GM12878 (cell line): Measurements from ENCODE around the gene HES2.

Experiments
- POLR2AphosphoS2 ChIP-seq: IDR thresholded peaks from 2 replicates; pipeline ENCODE4 v1.6.1; 2011; ENCODE audit warnings: low read depth, mild to moderate bottlenecking, low read length, improper control_type of control experiment, moderate library complexity
- POLR2AphosphoS5 ChIP-seq: IDR thresholded peaks from 2 replicates; pipeline ENCODE4 v1.6.1; 2011; ENCODE audit warnings: mild to moderate bottlenecking, low read length, inconsistent platforms
- RELA ChIP-seq: fragments of 450-650 bp; IDR thresholded peaks from 2 replicates; pipeline ENCODE4 v1.8.0; 2014; ENCODE audit warnings: borderline replicate concordance; ENCODE audit not compliant: partially characterized antibody
- SMC3 ChIP-seq: IDR thresholded peaks from 2 replicates; pipeline ENCODE4 v1.6.1; 2011; ENCODE audit warnings: low read length, improper control_type of control experiment, borderline replicate concordance
- STAT3 ChIP-seq: IDR thresholded peaks from 2 replicates; pipeline ENCODE4 v1.6.1; 2011; ENCODE audit warnings: low read depth, low read length, improper control_type of control experiment
- TF ChIP-seq, protein P1 (sequence below): IDR thresholded peaks from 2 replicates; pipeline ENCODE4 v1.6.1; 2012; ENCODE audit warnings: low read depth, low read length, improper control_type of control experiment
- TF ChIP-seq, protein P2 (sequence below), 3 experiments: IDR thresholded peaks in 2 of 3; conservative IDR thresholded peaks in 1 of 3; 2 replicates each; pipeline ENCODE4 v1.5.1; 2011; ENCODE audit warnings: low read depth in 3 of 3, low read length in 3 of 3, mild to moderate bottlenecking in 3 of 3, control low read depth in 2 of 3, moderate library complexity in 2 of 3, inconsistent platforms in 1 of 3, mixed read lengths in 1 of 3; ENCODE audit not compliant: control insufficient read depth in 2 of 3, insufficient read depth in 1 of 3; ENCODE audit errors: extremely low read depth in 1 of 3

- TF ChIP-seq POLR2AphosphoS5: no peak
- no peak for TF ChIP-seq RELA
- no peak for TF ChIP-seq STAT3
- TF ChIP-seq, protein P1, sequence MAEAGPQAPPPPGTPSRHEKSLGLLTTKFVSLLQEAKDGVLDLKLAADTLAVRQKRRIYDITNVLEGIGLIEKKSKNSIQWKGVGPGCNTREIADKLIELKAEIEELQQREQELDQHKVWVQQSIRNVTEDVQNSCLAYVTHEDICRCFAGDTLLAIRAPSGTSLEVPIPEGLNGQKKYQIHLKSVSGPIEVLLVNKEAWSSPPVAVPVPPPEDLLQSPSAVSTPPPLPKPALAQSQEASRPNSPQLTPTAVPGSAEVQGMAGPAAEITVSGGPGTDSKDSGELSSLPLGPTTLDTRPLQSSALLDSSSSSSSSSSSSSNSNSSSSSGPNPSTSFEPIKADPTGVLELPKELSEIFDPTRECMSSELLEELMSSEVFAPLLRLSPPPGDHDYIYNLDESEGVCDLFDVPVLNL: no peak
- no peak for TF ChIP-seq SMC3
- no peak for TF ChIP-seq POLR2AphosphoS2
- TF ChIP-seq, protein P2, sequence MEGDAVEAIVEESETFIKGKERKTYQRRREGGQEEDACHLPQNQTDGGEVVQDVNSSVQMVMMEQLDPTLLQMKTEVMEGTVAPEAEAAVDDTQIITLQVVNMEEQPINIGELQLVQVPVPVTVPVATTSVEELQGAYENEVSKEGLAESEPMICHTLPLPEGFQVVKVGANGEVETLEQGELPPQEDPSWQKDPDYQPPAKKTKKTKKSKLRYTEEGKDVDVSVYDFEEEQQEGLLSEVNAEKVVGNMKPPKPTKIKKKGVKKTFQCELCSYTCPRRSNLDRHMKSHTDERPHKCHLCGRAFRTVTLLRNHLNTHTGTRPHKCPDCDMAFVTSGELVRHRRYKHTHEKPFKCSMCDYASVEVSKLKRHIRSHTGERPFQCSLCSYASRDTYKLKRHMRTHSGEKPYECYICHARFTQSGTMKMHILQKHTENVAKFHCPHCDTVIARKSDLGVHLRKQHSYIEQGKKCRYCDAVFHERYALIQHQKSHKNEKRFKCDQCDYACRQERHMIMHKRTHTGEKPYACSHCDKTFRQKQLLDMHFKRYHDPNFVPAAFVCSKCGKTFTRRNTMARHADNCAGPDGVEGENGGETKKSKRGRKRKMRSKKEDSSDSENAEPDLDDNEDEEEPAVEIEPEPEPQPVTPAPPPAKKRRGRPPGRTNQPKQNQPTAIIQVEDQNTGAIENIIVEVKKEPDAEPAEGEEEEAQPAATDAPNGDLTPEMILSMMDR (IDR thresholded peaks at IDR 0.05 in 2 of 3, conservative IDR thresholded peaks at IDR 0.05 in 1 of 3; ENCODE audit: control insufficient read depth in 2 of 3, extremely low read depth in 1 of 3, insufficient read depth in 1 of 3, low read depth in 3 of 3, low read length in 3 of 3): no peak
Observed at GRCh38 chr1:6380037-6380436, 39.7 kb downstream of the HES2 start.
